Left cardiac atrium (tissue), 4 donors: ENCODE data around the gene KCNMA1. TPM values are rescaled to one million over a fixed set of nuclear protein-coding genes. Genes with fewer than 3 reads are reported as not detected.

Experiments
- ATAC-seq, 2 donors: fragments of 200-7000 bp; cut with Tn5 transposase; one replicate each; pipeline ENCODE4 v1.9.1; 2020; ENCODE audit warnings: mild to moderate bottlenecking in 2 of 2, moderate library complexity in 2 of 2
- DNase-seq: peaks from one replicate; pipeline ENCODE4 v3.0.0-alpha.2; 2020
- intact Hi-C, 2 donors: fragments of 100-400 bp; cut with DNase I; formaldehyde crosslinking; loops; one replicate each; pipeline versions ENCODE4 v1.14.1 to v1.15.1; 2022 to 2023
- total RNA-seq, 2 donors: library from RNA; stranded (reverse); fragmentation: NEBNext Ultra II Directional; extraction: Animal tissue kit (Norgen Biotek cat#: 25700); gene quantifications; one replicate each; pipeline ENCODE4 v1.2.1, GENCODE V29; 2021
- donor health status: DM: no; HTN: yes; CAD: no.
- donor health status: DM: no; HTN: yes; CAD: no; lungs with severe emphysema.
- donor health status: DM: yes; HTN: yes; CAD: no.
- donor health status: Dilated cardiomyopathy.

KCNMA1 gene
- total RNA-seq, 2 donors from 2014 or later = 4.1 to 5.3 TPM

- DNase-seq = no peak
- no peak for ATAC-seq
- intact Hi-C loops = no loop called here
Observed at GRCh38 chr10:77455561-77455960, 182.0 kb downstream of the KCNMA1 start.

DNA sequence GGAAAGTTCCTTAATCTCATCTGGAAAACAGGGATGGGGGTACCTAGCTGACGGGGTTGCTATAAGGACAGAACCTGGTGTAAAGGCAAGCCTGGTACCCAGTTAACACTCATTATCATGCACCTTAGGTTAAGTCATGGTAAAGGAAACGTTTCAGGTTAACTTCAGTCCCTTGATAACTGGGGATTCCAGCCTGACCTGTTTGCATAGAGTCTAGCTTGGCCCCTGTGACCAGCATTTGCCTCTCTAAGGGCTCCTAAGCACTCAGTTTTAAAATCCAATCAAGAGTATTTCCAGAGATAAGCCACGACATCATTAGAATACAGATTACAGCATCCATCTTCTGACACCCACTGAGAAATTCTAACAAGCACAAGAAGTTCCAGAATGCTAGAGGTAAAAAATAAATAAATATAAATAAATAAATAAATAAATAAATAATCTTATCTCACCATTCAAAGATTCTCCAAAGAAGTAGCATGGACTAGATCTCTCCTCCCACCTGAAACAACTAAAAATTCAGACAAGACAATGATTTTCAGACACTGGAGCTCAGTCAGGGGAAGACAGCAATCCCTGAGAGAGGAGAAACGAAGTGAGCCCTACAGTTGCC lies 184.6 kb downstream of the KCNMA1 start:
- DNase-seq (no peak), ATAC-seq (no peak)
- intact Hi-C loops = no loop called here

GRCh38 chr10:77451886-77452285 lies 185.7 kb downstream of the KCNMA1 start:
- ATAC-seq (no peak), DNase-seq (no peak)
- intact Hi-C loops = no loop called here

DNA sequence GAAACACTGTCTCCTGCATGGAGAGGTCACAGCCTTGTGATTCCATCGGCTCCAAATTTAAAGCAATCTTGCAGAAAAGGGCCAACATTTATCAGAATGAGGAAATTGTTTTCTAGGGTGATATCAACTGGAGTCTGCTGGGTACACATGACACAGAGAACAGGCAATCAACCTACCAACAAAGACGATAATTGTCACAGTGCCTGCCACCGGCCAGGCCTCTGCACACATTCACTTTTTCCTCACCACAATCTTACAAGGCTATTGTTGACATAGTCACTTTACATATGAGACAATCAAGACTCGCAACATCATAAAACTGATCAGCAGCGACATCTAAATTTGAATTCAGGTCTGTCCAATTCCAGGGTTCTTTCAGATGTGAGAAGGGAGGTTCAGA lies 189.4 kb downstream of the KCNMA1 start:
- no peak for ATAC-seq
- no peak for DNase-seq
- intact Hi-C loops = no loop called here

DNA sequence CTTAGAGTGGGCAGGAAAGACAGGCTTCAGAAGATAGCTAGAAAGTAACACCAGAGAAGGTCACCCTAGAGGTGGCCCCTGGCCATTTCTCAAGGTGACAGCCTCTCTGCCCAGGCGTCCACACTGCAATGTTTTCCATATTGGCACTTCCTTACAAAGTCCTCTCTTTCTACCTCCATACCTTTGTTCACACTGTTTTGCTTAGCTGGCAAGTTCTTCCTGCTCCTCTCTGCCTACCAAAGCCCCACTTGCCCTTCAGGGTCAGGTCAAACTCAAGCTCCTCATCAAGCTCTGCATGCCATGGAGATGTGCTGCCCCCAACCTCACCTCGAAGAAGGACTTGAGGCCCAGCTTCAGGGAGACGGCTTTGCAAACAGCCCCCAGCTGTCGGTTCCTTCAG lies 190.9 kb downstream of the KCNMA1 start:
- ATAC-seq = no peak
- intact Hi-C loops = no loop called here

DNA sequence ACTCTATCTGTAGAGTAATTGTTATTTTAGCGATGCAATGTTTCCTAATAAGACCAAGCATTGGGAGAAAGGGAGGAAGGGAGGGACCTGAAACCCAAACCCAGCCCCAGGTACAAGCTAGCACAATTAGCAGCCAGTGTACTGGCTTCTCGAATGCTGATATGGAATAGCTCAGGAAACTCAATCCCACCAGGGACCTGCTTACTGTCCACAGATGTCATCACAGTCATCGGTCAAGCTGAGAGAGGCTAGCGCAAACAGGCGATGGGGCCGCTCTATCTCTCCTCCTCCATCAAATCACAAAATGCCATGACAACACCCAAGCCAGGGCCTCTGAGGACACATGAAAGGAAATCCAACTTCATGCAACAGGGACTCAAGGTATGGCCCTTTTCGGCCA lies 192.1 kb downstream of the KCNMA1 start:
- DNase-seq = no peak
- intact Hi-C loops = no loop called here
- no peak for ATAC-seq

More for the DNA sequence above, 190.9 kb downstream of the KCNMA1 start:
- DNase-seq = no peak

DNA sequence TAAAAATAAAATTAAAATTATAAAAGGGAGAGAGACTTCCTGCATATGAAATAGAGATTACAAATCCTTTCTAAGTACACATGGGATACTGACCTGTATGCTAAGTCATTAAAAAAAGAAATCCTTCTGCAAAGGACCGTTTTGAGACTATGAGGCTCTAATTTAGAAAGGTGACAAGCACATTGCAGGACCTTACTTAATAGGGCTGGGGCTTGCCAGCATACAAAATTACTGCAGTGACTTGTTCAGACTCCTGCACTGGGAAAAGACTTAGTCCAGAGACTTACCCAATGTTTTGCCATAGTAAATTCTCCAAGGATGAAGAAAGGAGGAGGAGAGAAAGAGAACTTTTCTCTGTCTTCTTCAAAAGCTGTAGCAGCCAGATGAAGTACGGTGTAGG lies 193.6 kb downstream of the KCNMA1 start:
- intact Hi-C loops = no loop called here
- DNase-seq (no peak), ATAC-seq (no peak)

- ATAC-seq = no peak
- intact Hi-C loops = no loop called here
- DNase-seq = no peak
Observed at GRCh38 chr10:77442699-77443189, 194.9 kb downstream of the KCNMA1 start.

GRCh38 chr10:77441353-77442166 lies 196.0 kb downstream of the KCNMA1 start:
- intact Hi-C loops = no loop called here
- no peak for ATAC-seq
- no peak for DNase-seq

- intact Hi-C loops = no loop called here
Observed at GRCh38 chr10:77436257-77436975, 201.2 kb downstream of the KCNMA1 start.

GRCh38 chr10:77433546-77433945 lies 204.1 kb downstream of the KCNMA1 start:
- no peak for ATAC-seq
- intact Hi-C loops = no loop called here
- no peak for DNase-seq

More at GRCh38 chr10:77436257-77436975, 201.2 kb downstream of the KCNMA1 start:
- DNase-seq (no peak), ATAC-seq (no peak)

GRCh38 chr10:77431980-77432797 lies 205.4 kb downstream of the KCNMA1 start:
- no peak for ATAC-seq
- intact Hi-C loops = no loop called here
- no peak for DNase-seq

GRCh38 chr10:77431209-77431611 lies 206.4 kb downstream of the KCNMA1 start:
- intact Hi-C loops = no loop called here
- ATAC-seq (no peak), DNase-seq (no peak)

GRCh38 chr10:77430530-77430929 lies 207.1 kb downstream of the KCNMA1 start:
- ATAC-seq (no peak), DNase-seq (no peak)
- intact Hi-C loops = no loop called here

GRCh38 chr10:77428691-77429395 lies 208.8 kb downstream of the KCNMA1 start:
- intact Hi-C loops = no loop called here
- ATAC-seq = peak; percentile 55 to 83
- DNase-seq = peak; percentile 50

DNA sequence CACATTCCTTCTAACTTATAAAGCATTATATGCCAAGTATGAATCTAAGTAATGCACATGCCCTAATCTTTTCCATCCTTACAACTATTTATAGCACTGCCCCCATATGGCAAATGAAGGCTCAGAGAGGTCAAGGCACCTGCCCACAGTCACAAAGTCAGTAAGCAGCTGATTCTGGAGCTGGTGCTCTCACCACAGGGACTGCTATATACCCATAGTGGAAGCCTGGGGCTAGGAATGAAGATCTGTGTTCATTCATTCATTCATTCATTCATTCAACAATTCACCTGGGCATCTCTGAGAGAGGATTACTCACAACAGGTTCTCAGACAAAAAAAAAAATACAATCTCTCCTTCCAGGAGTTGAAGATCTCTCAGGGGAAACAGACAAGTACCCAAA lies 213.4 kb downstream of the KCNMA1 start:
- ATAC-seq (no peak), DNase-seq (no peak)
- intact Hi-C loops = no loop called here

DNA sequence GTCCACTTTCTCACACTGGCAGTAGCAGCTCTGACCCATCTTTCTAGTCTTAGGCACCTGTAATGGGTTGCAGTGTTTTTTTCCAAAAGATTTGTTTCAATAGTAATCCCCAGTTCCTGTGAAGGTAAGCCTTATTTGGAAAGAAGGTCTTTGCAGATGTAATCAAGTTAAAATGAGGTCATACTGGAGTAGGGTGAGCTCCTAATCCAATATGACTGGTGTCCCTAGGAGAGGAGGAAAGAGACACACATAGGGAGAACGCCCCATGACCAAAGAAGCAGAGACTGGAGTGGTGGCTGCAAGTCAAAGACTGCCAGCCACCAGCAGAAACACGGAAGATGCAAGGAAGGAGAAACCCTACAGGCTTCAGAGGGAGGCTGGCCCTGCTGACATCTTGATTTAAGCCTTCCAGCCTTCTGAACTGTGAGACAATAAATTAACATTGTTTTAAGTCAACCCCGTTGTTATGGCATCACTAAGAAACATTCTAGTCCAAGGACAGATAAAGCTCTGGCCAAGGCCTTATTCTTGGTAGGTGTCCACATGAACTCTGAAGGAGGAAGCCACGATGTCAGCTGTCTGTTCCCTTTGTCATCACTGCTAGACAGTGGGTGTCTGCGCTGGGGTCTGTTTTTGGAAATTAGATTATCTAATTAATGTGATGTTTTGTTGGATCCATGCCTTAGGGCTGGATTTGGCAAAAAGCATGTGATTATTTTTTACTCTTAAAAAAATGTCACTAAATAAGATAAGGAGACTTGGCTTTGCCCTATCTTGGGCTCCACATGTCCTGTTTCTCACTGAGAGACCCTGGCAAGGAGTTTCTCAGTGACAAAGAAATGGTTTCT lies 214.9 kb downstream of the KCNMA1 start:
- intact Hi-C loops = no loop called here

DNA sequence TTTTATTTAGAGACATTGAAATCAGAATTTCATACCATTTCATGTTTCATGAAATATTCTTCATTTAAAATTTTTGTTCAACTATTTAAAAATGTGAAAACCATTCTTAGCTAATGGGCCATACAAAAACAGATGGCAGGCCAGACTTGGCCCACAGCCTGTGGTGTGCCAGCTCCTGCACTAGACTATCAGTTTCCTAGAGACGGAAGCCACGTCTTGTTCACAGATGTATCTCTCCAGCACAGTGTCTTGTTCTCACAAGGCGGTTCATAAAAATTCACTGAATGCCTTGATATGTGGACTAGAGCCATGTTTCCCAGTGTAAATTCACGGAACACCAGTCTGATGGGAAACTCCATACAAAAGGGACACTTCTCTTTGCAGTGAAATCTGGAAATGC lies 216.0 kb downstream of the KCNMA1 start:
- DNase-seq (no peak), ATAC-seq (no peak)
- intact Hi-C loops = no loop called here

More for the DNA sequence above, 214.9 kb downstream of the KCNMA1 start:
- DNase-seq = peak; percentile 29
- peak; percentile 83 for ATAC-seq
